ENCODE measurements around the gene MMP23B.

DNA sequence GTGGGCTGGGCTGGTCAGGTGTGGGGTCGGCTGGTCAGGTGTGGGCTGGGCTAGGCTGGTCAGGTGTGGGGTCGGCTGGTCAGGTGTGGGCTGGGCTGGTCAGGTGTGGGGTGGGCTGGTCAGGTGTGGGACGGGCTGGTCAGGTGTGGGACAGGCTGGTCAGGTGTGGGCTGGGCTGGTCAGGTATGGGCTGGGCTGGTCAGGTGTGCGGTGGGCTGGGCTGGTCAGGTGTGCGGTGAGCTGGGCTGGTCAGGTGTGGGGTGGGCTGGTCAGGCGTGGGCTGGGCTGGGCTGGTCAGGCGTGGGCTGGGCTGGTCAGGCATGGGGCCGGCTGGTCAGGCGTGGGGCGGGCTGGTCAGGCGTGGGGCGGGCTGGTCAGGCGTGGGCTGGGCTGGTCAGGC is 25.7 kb upstream of the MMP23B start:
- TF ChIP-seq, protein P1, sequence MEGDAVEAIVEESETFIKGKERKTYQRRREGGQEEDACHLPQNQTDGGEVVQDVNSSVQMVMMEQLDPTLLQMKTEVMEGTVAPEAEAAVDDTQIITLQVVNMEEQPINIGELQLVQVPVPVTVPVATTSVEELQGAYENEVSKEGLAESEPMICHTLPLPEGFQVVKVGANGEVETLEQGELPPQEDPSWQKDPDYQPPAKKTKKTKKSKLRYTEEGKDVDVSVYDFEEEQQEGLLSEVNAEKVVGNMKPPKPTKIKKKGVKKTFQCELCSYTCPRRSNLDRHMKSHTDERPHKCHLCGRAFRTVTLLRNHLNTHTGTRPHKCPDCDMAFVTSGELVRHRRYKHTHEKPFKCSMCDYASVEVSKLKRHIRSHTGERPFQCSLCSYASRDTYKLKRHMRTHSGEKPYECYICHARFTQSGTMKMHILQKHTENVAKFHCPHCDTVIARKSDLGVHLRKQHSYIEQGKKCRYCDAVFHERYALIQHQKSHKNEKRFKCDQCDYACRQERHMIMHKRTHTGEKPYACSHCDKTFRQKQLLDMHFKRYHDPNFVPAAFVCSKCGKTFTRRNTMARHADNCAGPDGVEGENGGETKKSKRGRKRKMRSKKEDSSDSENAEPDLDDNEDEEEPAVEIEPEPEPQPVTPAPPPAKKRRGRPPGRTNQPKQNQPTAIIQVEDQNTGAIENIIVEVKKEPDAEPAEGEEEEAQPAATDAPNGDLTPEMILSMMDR (IDR thresholded peaks at IDR 0.05): no peak
- TF ChIP-seq POLR2A (IDR thresholded peaks at IDR 0.05): no peak

Data from heart left ventricle (tissue), 13 donors.